GM21717 (cell line): ENCODE measurements around the gene BTNL2.

ENCODE experiments used
- ATAC-seq: cut with Tn5 transposase; IDR thresholded peaks from one replicate; pipeline ENCODE4 v1.9.1; 2021; ENCODE audit warnings: mild to moderate bottlenecking, moderate library complexity; ENCODE audit not compliant: unreplicated experiment

Gene BTNL2

GRCh38 chr6:32416036-32416435 lies 9.1 kb upstream of the BTNL2 start:
- no peak for ATAC-seq

DNA sequence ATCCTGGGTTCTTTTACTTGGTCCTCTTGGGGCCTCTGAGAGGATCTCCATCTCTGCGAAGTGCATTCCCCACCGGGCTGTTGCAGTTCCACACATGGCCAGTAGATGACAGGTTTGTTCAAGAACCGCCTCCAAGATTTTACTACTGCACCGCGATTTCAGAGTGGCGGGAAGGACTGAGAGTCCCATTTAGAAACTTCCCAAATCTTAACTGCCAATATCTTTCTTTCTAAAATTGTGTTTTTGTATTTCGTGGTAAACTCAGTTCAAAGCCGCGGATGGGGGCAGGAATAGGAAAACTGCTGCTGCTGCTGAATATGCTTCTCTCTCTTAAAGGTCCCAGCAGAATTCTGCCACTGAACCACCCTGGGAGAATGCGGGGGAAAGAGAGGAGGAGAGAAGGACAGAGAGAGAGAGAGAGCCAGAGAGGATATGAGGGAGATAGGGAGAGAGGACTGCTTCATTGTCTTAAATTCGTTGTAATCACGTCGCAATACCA lies 8.6 kb upstream of the BTNL2 start:
- ATAC-seq, result no peak

GRCh38 chr6:32413427-32414047 lies 6.6 kb upstream of the BTNL2 start:
- no peak for ATAC-seq

GRCh38 chr6:32411566-32412327 lies 4.8 kb upstream of the BTNL2 start:
- ATAC-seq, result no peak

DNA sequence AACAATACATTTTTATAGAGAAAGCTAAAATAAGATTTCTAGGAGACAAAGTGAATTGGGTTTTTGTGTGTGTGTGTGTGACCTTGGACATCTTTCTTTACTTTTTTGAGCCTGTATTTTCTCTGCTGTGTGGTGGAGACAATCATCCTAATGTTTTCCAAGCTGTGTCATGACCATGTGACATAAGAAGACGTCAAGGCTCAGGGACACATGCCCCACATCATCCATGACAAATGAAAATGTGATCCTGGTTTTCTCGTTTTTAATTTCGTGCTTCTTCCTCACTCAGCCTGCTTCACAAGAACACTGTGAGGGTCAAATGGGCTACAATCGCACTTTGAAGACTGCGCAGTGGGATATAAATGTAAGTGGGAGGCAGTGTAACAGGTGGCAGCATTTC lies 3.9 kb upstream of the BTNL2 start:
- no peak for ATAC-seq

GRCh38 chr6:32406197-32406596 lies 784 bp downstream of the BTNL2 start:
- no peak for ATAC-seq

DNA sequence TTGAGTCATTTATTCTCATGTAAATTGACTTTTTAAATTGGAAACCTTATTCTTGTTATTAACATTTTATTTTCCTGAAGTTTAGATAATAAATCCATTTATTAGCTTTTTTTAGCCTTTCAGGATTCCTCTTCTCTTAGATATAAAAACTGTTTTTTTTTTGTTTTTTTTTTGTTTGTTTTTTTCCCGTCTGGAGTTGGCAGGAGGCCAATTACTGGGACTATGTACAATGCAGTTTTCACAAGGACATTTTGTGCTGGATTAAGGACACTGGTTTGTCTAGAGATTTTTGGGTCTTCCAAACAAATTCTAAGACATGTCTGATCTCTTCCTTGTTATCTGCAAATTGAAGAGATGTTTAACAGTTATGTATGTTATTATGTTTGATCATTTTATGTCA lies 1.3 kb downstream of the BTNL2 start:
- ATAC-seq, result no peak

GRCh38 chr6:32402812-32403211 lies 4.2 kb downstream of the BTNL2 start:
- ATAC-seq, result no peak

- no peak for ATAC-seq
These were observed 5.6 kb downstream of the BTNL2 start for GRCh38 chr6:32401284-32401963.

DNA sequence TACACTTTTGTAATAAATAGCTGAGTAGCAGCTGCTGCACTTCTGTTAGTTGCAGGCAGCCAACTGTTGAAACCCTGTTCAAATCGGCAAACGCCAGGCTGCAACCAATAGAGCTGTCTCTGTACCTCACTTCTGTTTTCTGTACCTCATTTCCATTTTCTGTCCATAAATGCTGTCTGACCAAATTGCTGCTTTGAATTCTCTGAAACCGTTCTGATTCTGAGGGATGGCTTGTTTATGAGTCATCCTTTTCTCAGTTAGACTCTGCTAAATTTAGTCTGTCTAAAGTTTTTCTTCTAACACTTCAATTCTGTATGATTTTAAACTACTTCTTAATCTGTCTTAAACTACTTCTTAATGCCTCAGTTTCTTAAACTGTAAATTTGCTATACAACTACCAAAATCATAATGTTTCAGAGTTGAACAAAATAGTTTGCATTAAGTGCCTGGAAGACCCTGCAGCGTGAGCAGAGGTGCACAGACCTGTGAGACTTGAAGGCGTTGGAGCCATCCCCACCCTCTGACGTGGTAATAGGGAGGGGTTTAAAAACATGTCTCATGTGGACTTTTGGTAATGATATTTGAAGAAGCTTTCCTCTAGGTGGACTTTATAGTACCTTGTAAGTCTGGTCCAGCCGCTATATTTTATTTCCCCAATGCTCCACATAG lies 9.6 kb downstream of the BTNL2 start:
- peak; percentile 71 for ATAC-seq

- no peak for ATAC-seq
These were observed 11.0 kb downstream of the BTNL2 start for GRCh38 chr6:32396028-32396427.

- ATAC-seq, result no peak
These were observed 13.1 kb downstream of the BTNL2 start for GRCh38 chr6:32393665-32394420.

DNA sequence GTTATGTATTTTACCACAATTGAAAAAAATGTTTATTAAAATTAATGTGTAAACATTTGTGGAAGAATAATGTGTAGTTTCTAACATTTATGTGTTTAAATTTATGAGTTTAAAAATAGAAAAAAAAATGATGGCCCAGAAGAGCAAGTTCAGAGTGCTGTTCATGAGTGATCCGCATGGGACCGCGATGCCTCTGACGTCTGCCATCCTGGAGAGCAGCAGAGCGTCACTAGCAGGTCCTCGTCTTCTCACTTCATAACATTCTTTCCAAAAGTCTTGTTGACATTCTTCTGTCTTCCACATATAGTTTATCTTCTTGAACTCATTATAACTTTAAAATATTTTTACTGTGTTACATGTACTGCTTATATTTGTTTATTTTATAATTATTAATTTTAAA lies 15.5 kb downstream of the BTNL2 start:
- ATAC-seq, result no peak

DNA sequence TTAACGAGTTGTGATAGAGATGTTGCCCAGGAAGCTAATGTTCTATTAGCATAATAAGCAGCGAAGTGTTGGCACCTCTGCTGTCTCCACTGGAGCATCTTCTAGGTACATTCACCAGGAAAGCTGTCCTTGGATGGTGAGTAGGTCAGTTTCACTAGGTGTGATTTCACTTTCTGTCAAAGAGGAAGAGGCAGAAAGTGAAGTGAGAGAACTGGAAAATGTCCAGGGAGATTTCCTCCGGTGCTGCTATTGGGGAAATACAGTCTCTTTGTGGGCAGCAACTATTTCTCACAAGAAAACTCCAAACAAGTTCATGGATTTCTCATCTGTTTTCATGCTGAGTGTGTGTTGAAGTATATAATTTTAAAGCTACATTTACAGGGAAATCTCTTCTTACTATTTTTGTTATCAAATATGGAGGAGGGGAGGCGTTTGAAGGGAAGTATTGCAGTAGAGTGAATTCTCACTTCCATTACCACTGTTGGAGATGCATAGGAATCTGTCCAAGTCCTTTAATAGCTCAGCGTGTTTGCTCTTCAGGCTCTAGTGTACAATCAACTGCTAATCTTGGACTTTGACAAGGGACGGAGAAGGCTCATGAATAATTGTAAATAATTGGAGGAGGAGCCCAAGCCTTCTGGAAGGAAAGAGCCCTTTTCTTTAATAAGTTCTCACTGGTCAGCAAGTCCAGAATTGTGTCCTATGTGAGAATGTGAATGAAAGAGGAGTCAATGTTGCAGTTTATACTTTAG lies 19.2 kb downstream of the BTNL2 start:
- no peak for ATAC-seq

GRCh38 chr6:32386040-32386439 lies 20.9 kb downstream of the BTNL2 start:
- ATAC-seq, result no peak

- no peak for ATAC-seq
These were observed 24.1 kb downstream of the BTNL2 start for GRCh38 chr6:32382757-32383420.

DNA sequence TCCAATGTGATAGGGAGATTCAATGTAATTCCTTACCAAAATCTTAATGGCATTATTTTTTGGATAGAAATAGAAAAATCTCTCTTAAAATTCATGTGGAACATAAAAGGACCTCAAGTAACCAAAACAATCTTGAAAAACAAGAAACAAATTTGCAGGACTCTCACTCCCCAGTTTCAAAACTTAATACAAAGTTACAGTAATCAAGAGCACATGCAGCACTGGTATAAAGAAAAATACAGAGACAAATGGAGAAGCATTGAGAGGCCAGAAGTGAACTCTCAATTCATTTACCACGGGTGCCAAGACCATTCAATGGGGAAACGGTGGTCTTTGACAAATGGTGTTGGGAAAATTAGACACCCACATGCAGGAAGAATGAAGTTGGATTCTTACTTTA lies 27.4 kb downstream of the BTNL2 start:
- ATAC-seq, result no peak

DNA sequence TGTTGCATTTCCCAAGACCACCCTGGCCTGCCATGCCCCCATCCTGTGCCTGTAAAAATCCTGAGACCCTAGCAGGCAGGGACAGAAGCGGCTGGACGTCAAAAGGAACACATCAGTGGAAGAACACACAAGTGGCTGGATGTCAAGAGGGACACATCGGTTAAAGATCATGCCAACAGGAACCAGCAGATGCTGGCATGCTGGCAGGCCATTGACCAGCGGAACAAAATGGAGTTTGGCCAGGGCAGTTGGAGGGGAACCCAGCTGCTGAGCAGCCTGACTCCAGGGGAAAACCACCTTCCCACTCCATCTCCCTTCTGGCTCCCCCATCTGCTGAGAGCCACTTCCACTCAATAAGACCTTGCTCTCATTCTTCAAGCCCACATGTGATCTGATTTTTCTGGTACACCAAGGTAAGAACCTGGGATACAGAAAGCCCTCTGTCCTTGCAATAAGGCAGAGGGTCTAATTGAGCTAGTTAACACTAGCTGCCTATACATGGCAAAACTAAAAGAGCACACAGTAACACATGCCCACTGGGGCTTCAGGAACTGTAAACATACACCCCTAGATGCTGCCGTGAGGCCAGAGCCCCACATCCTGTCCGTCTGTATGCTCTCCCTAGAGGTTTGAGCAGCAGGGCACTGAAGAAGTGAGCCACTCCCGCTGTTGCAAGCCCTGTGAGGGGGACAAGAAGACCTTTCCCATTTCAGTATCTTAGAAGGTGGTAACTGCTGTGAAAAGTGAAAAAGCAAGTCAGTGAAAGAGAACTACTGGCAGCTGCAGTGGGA lies 31.0 kb downstream of the BTNL2 start:
- ATAC-seq, result no peak

DNA sequence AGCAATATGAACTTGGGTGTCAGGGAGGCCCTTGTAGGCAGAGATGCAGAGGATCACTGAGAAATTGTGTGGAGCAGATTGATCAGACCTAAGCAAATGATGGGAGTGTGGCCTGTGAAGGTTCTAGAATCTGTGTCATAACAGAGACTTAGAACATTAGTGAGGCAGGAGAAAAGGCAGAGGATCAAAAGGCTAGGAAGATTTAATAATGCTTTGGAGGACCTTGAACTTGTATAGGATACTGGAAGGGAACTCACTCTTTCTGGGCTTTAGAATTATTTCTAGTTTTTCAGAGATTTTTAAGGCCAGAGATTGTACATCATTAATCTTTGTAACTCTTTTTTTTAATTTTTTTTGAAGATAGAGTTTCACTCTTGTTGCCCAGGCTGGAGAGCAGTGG lies 35.2 kb downstream of the BTNL2 start, which contains the start of gene TSBP1:
TSBP1 (minus strand) TSS at position 101 of the 400 bp plus-strand sequence. CDS start 197 bp downstream, outside the sequence.
- ATAC-seq, result no peak
